SK-N-SH treated with all-trans-retinoic acid at 6 μM for 48 hours (cell line): ENCODE measurements around the gene NUP153.

Source experiments
- ATAC-seq: fragments of 200-7000 bp; cut with Tn5 transposase; 3 replicates; pipeline ENCODE4 v1.9.1; 2020; ENCODE audit warnings: mild to moderate bottlenecking, moderate library complexity
- ARNTL ChIP-seq: fragments of 450-650 bp; formaldehyde crosslinking; IDR thresholded peaks from 2 replicates; pipeline ENCODE4 v1.5.0; 2020; ENCODE audit warnings: low read depth, mild to moderate bottlenecking, moderate library complexity, borderline replicate concordance
- BACH2 ChIP-seq: fragments of 250-450 bp; sonication (Bioruptor Pico); IDR thresholded peaks from 2 replicates; pipeline ENCODE4 v1.9.0; 2021; ENCODE audit warnings: mild to moderate bottlenecking, borderline replicate concordance
- CREB5 ChIP-seq: fragments of 250-450 bp; sonication (Bioruptor Pico); IDR thresholded peaks from 2 replicates; pipeline ENCODE4 v1.5.1; 2020; ENCODE audit warnings: low read depth, mild to moderate bottlenecking, moderate library complexity
- CSDC2 ChIP-seq: fragments of 250-450 bp; sonication (Bioruptor Pico); IDR thresholded peaks from 2 replicates; pipeline ENCODE4 v1.5.0; 2020; ENCODE audit warnings: mild to moderate bottlenecking, moderate library complexity
- CSRNP3 ChIP-seq: fragments of 250-450 bp; sonication (Bioruptor Pico); IDR thresholded peaks from 2 replicates; pipeline ENCODE4 v1.5.1; 2021; ENCODE audit warnings: mild to moderate bottlenecking, moderate library complexity
- GLIS3 ChIP-seq: fragments of 250-450 bp; sonication (Bioruptor Pico); IDR thresholded peaks from 2 replicates; pipeline ENCODE4 v1.5.0; 2020; ENCODE audit warnings: mild to moderate bottlenecking, moderate library complexity
- ISL1 ChIP-seq: fragments of 250-450 bp; sonication (Bioruptor Pico); IDR thresholded peaks from 2 replicates; pipeline ENCODE4 v2.1.2; 2022; ENCODE audit warnings: mild to moderate bottlenecking, moderate library complexity
- PATZ1 ChIP-seq: fragments of 250-450 bp; sonication (Bioruptor Pico); IDR thresholded peaks from 2 replicates; pipeline ENCODE4 v1.8.0; 2020; ENCODE audit warnings: mild to moderate bottlenecking, moderate library complexity, borderline replicate concordance
- POU6F1 ChIP-seq: fragments of 250-450 bp; sonication (Bioruptor Pico); IDR thresholded peaks from 2 replicates; pipeline ENCODE4 v1.8.0; 2021; ENCODE audit warnings: low read depth, mild to moderate bottlenecking, moderate library complexity, borderline replicate concordance
- PPARA ChIP-seq: fragments of 250-450 bp; sonication (Bioruptor Pico); IDR thresholded peaks from 2 replicates; pipeline ENCODE4 v1.5.0; 2020; ENCODE audit warnings: mild to moderate bottlenecking, borderline replicate concordance
- RARB ChIP-seq: fragments of 250-450 bp; sonication (Bioruptor Pico); IDR thresholded peaks from 2 replicates; pipeline ENCODE4 v1.8.0; 2021; ENCODE audit warnings: mild to moderate bottlenecking, moderate library complexity
- SNAI2 ChIP-seq: fragments of 250-450 bp; sonication (Bioruptor Pico); IDR thresholded peaks from 2 replicates; pipeline ENCODE4 v1.5.0; 2020; ENCODE audit warnings: mild to moderate bottlenecking, moderate library complexity
- TCF4 ChIP-seq: fragments of 250-450 bp; sonication (Bioruptor Pico); IDR thresholded peaks from 2 replicates; pipeline ENCODE4 v1.8.0; 2021; ENCODE audit warnings: mild to moderate bottlenecking, moderate library complexity, borderline replicate concordance
- TOX ChIP-seq: fragments of 250-450 bp; sonication (Bioruptor Pico); IDR thresholded peaks from 2 replicates; pipeline ENCODE4 v1.8.0; 2021; ENCODE audit warnings: mild to moderate bottlenecking, moderate library complexity, borderline replicate concordance
- TSHZ2 ChIP-seq: fragments of 250-450 bp; sonication (Bioruptor Pico); IDR thresholded peaks from 2 replicates; pipeline ENCODE4 v1.5.0; 2020; ENCODE audit warnings: mild to moderate bottlenecking, moderate library complexity
- ZC3H10 ChIP-seq: fragments of 250-450 bp; sonication (Bioruptor Pico); IDR thresholded peaks from 2 replicates; pipeline ENCODE4 v1.5.1; 2021; ENCODE audit warnings: mild to moderate bottlenecking, moderate library complexity
- ZFP3 ChIP-seq: fragments of 250-450 bp; sonication (Bioruptor Pico); IDR thresholded peaks from 2 replicates; pipeline ENCODE4 v1.5.0; 2020; ENCODE audit warnings: mild to moderate bottlenecking, moderate library complexity
- ZFP30 ChIP-seq: fragments of 450-650 bp; formaldehyde crosslinking; IDR thresholded peaks from 2 replicates; pipeline ENCODE4 v1.5.0; 2022; ENCODE audit warnings: mild to moderate bottlenecking, moderate library complexity
- ZNF565 ChIP-seq: fragments of 450-650 bp; formaldehyde crosslinking; conservative IDR thresholded peaks from 2 replicates; pipeline ENCODE4 v1.5.0; 2020; ENCODE audit warnings: low read depth, mild to moderate bottlenecking, moderate library complexity
- ZNF8 ChIP-seq: fragments of 450-650 bp; formaldehyde crosslinking; IDR thresholded peaks from 2 replicates; pipeline ENCODE4 v1.5.0; 2020; ENCODE audit warnings: mild to moderate bottlenecking, moderate library complexity

The NUP153 gene

GRCh38 chr6:17650656-17651309 lies 55.9 kb downstream of the NUP153 start:
- ATAC-seq = no peak
- TF ChIP-seq GLIS3 (CRISPR knock-in tag) (no peak), CSRNP3 (CRISPR knock-in tag) (no peak), BACH2 (CRISPR knock-in tag) (no peak), RARB (CRISPR knock-in tag) (no peak), PPARA (CRISPR knock-in tag) (no peak), TSHZ2 (CRISPR knock-in tag) (no peak), TOX (CRISPR knock-in tag) (no peak), ZNF8 (CRISPR knock-in tag) (no peak), SNAI2 (CRISPR knock-in tag) (no peak), ZFP30 (CRISPR knock-in tag) (no peak), CSDC2 (CRISPR knock-in tag) (no peak)

GRCh38 chr6:17648745-17649144 lies 58.0 kb downstream of the NUP153 start:
- TF ChIP-seq TSHZ2 (CRISPR knock-in tag) (no peak), BACH2 (CRISPR knock-in tag) (no peak), TCF4 (CRISPR knock-in tag) (no peak), ZNF565 (CRISPR knock-in tag) (no peak), ZFP3 (CRISPR knock-in tag) (no peak), RARB (CRISPR knock-in tag) (no peak), ZC3H10 (no peak), PATZ1 (no peak), CREB5 (CRISPR knock-in tag) (no peak)
- no peak for ATAC-seq

- ATAC-seq = no peak
- TF ChIP-seq ZFP30 (CRISPR knock-in tag) (no peak), ISL1 (CRISPR knock-in tag) (no peak), PPARA (CRISPR knock-in tag) (no peak), POU6F1 (no peak), ARNTL (CRISPR knock-in tag) (no peak), SNAI2 (CRISPR knock-in tag) (no peak), CSRNP3 (CRISPR knock-in tag) (no peak), ZC3H10 (no peak), TSHZ2 (CRISPR knock-in tag) (no peak)
Measured at GRCh38 chr6:17640477-17640917, 66.2 kb downstream of the NUP153 start.
